Mesenchymal stem cell (in vitro differentiated cells and primary cell): Measurements from ENCODE around the gene HTR5A. TPM values are rescaled to one million over a fixed set of nuclear protein-coding genes. Genes with fewer than 3 reads are reported as not detected.
A peak's percentile ranks its signal among the peaks of the same experiment; 100 is the strongest.

Experiments
- DNase-seq: peaks from one replicate; pipeline ENCODE4 v3.0.0-alpha.2; 2013
- H2AFZ ChIP-seq: one replicate; pipeline ENCODE4 v1.6.1; 2013; ENCODE audit warnings: low read depth, mild to moderate bottlenecking, control low read depth, inconsistent platforms, low read length, moderate library complexity
- H2AK5ac ChIP-seq: 2 replicates; pipeline ENCODE4 v1.6.1; 2013; ENCODE audit warnings: low read length, moderate library complexity, mild to moderate bottlenecking, inconsistent platforms; ENCODE audit not compliant: severe bottlenecking
- H2BK120ac ChIP-seq: one replicate; pipeline ENCODE4 v1.6.1; 2013; ENCODE audit warnings: low read depth, mild to moderate bottlenecking, inconsistent platforms, low read length, moderate library complexity
- H2BK12ac ChIP-seq, 2 experiments: one replicate each; pipeline ENCODE4 v1.6.1; 2013; ENCODE audit warnings: inconsistent platforms in 2 of 2, low read length in 2 of 2, mild to moderate bottlenecking in 2 of 2, moderate library complexity in 2 of 2, control low read depth in 1 of 2
- H2BK15ac ChIP-seq: one replicate; pipeline ENCODE4 v1.6.1; 2013; ENCODE audit warnings: mild to moderate bottlenecking, low read depth, inconsistent platforms; ENCODE audit not compliant: poor library complexity, severe bottlenecking
- H2BK5ac ChIP-seq: 2 replicates; pipeline ENCODE4 v1.6.1; 2013; ENCODE audit warnings: low read depth, mild to moderate bottlenecking, low read length, control low read depth, inconsistent platforms; ENCODE audit not compliant: poor library complexity, severe bottlenecking
- H3K14ac ChIP-seq, 2 experiments: one replicate each; pipeline ENCODE4 v1.6.1; 2013; ENCODE audit warnings: inconsistent platforms in 2 of 2, low read length in 2 of 2, control low read depth in 1 of 2, mild to moderate bottlenecking in 1 of 2, moderate library complexity in 1 of 2
- H3K18ac ChIP-seq, 2 experiments: one replicate each; pipeline ENCODE4 v1.6.1; 2013; ENCODE audit warnings: inconsistent platforms in 2 of 2, low read length in 2 of 2, control low read depth in 1 of 2, low read depth in 1 of 2, mild to moderate bottlenecking in 1 of 2
- H3K23ac ChIP-seq, 2 experiments: one replicate each; pipeline ENCODE4 v1.6.1; 2013; ENCODE audit warnings: inconsistent platforms in 2 of 2, low read length in 2 of 2, mild to moderate bottlenecking in 2 of 2, moderate library complexity in 2 of 2, control low read depth in 1 of 2
- H3K27ac ChIP-seq: 2 replicates; pipeline ENCODE4 v1.5.1; 2013; ENCODE audit warnings: mild to moderate bottlenecking, moderate library complexity, low read length, control low read depth, inconsistent platforms; ENCODE audit not compliant: poor library complexity, severe bottlenecking
- H3K27me3 ChIP-seq, 2 experiments: 2 replicates each; pipeline versions ENCODE4 v1.6.1 to v1.7.0; 2013; ENCODE audit warnings: low read length in 2 of 2, mild to moderate bottlenecking in 2 of 2, moderate library complexity in 2 of 2, control low read depth in 1 of 2, inconsistent platforms in 1 of 2; ENCODE audit not compliant: control insufficient read depth in 1 of 2, insufficient read depth in 1 of 2
- H3K36me3 ChIP-seq, 2 experiments: 2 replicates each; pipeline versions ENCODE4 v1.6.1 to v1.7.0; 2013; ENCODE audit warnings: low read length in 2 of 2, control low read depth in 1 of 2, inconsistent platforms in 1 of 2, low read depth in 1 of 2, mild to moderate bottlenecking in 1 of 2; ENCODE audit not compliant: insufficient read depth in 2 of 2, control insufficient read depth in 1 of 2
- H3K4ac ChIP-seq, 2 experiments: one replicate each; pipeline ENCODE4 v1.6.1; 2013; ENCODE audit warnings: inconsistent platforms in 2 of 2, low read length in 2 of 2, mild to moderate bottlenecking in 2 of 2, moderate library complexity in 2 of 2, control low read depth in 1 of 2, low read depth in 1 of 2
- H3K4me1 ChIP-seq: 2 replicates; pipeline ENCODE4 v1.6.1; 2013; ENCODE audit warnings: low read depth, low read length, control low read depth; ENCODE audit not compliant: control insufficient read depth, insufficient read depth
- H3K4me2 ChIP-seq: 2 replicates; pipeline ENCODE4 v1.6.1; 2013; ENCODE audit warnings: low read length, mild to moderate bottlenecking, inconsistent platforms; ENCODE audit not compliant: poor library complexity, severe bottlenecking
- H3K4me3 ChIP-seq, 2 experiments: 2 replicates each; pipeline versions ENCODE4 v1.5.1 to v1.7.0; 2013; ENCODE audit warnings: low read length in 2 of 2, mild to moderate bottlenecking in 2 of 2, control low read depth in 1 of 2, low read depth in 1 of 2; ENCODE audit not compliant: insufficient read depth in 1 of 2
- H3K79me1 ChIP-seq: replicated peaks from 2 replicates; pipeline ENCODE4 v1.6.1; 2013; ENCODE audit warnings: mild to moderate bottlenecking, control low read depth, low read length, inconsistent platforms; ENCODE audit not compliant: poor library complexity, severe bottlenecking
- H3K9ac ChIP-seq: 2 replicates; pipeline ENCODE4 v1.7.0; 2013; ENCODE audit warnings: mild to moderate bottlenecking, low read length, moderate library complexity
- H3K9me3 ChIP-seq: 2 replicates; pipeline ENCODE4 v1.7.0; 2013; ENCODE audit warnings: mild to moderate bottlenecking, low read length; ENCODE audit not compliant: control insufficient read depth
- H4K8ac ChIP-seq: one replicate; pipeline ENCODE4 v1.6.1; 2013; ENCODE audit warnings: inconsistent platforms, mild to moderate bottlenecking, low read length, moderate library complexity
- H4K91ac ChIP-seq: one replicate; pipeline ENCODE4 v1.6.1; 2013; ENCODE audit warnings: mild to moderate bottlenecking, low read length, inconsistent platforms
- WGBS: methylation state at CpG from one replicate; pipeline ENCODE4 v1.1.7; 2013; ENCODE audit warnings: mixed read lengths; 5-methylcytosine and 5-hydroxymethylcytosine counted together
- polyA plus RNA-seq, 2 experiments: library from polyadenylated mRNA; stranded (reverse); fragments of 200-250 nt; gene quantifications; one replicate each; pipeline ENCODE4 v1.2.3, GENCODE V29; 2013

Gene HTR5A
- polyA plus RNA-seq (2013, experiment 1 of 2) = not detected
- polyA plus RNA-seq (2013, experiment 2 of 2) = not detected

- Histone ChIP-seq H3K9ac (no peak within 1 kb of the TSS), H4K8ac (no peak within 1 kb of the TSS), H2AFZ (no peak within 1 kb of the TSS), H3K27ac (no peak within 1 kb of the TSS), H2BK12ac (no peak within 1 kb of the TSS), H3K18ac (no peak within 1 kb of the TSS), H3K23ac (peak within 1 kb of the TSS in 1 of 2 experiments; percentile 35), H3K36me3 (no peaks in the 10 kb centered on the region), H3K4ac (no peak within 1 kb of the TSS), H3K27me3 (peaks cover 13 to 25% of the 10 kb centered on the region in 2 experiments), H2BK120ac (no peak within 1 kb of the TSS), H2BK15ac (no peak within 1 kb of the TSS), H3K9me3 (no peaks in the 10 kb centered on the region), H2BK5ac (no peak within 1 kb of the TSS), H3K4me3 (peak within 1 kb of the TSS; percentile 4 to 69), H3K79me1 (no peaks in the 10 kb centered on the region), H2AK5ac (no peak within 1 kb of the TSS), H3K4me2 (peak within 1 kb of the TSS; percentile 29), H3K4me1 (peaks cover 6% of the 10 kb centered on the region), H3K14ac (no peak within 1 kb of the TSS), H4K91ac (peak within 1 kb of the TSS; percentile 28)
- 6% methylated on average over 47 of the region's 48 CpGs for WGBS
- DNase-seq = peak; percentile 73
Measured at GRCh38 chr7:155069992-155070751, at the start of gene HTR5A. TSS of gene HTR5A (plus strand) at chr7:155070324. CDS start at chr7:155070900, 576 bp downstream.

DNA sequence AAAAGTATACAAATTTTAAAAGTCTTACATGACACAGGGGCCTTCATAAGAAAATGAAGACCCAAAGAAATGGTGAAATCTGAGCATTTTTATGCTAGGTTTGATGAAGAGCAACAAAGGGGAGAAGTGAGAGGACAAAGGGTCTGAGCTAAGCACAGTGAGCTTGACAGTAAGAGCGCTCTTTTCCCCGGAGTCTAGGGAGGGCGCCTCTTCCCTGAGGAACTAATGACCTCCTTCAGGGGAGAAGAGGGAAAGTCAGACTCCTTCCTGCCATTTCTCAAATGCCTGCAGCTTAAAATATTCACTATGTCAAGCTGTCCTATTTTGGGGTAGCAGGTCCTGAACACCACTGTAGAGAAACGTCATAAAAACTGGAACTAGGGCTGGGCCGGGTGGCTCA, 49.1 kb upstream of the HTR5A start:
- Histone ChIP-seq H2AFZ (no peak overlapping the region), H3K9me3 (no peaks in the 10 kb centered on the region), H2AK5ac (no peak overlapping the region), H4K8ac (no peak overlapping the region), H3K14ac (no peak overlapping the region), H2BK5ac (no peak overlapping the region), H3K79me1 (no peaks in the 10 kb centered on the region), H2BK12ac (no peak overlapping the region), H3K23ac (no peak overlapping the region), H3K4me2 (no peak overlapping the region), H3K4me3 (no peak overlapping the region), H3K9ac (no peak overlapping the region), H4K91ac (no peak overlapping the region), H3K36me3 (no peaks in the 10 kb centered on the region), H2BK120ac (no peak overlapping the region), H3K27me3 (peaks cover 0 to 5% of the 10 kb centered on the region in 2 experiments), H2BK15ac (no peak overlapping the region), H3K4me1 (no peaks in the 10 kb centered on the region), H3K27ac (no peak overlapping the region), H3K4ac (no peak overlapping the region), H3K18ac (no peak overlapping the region)
- WGBS = 52% methylated on average over 5 of the region's 5 CpGs
- no peak for DNase-seq

- 63% methylated on average over 6 of the region's 7 CpGs for WGBS
Measured at GRCh38 chr7:155021699-155022145, 48.4 kb upstream of the HTR5A start.

DNA sequence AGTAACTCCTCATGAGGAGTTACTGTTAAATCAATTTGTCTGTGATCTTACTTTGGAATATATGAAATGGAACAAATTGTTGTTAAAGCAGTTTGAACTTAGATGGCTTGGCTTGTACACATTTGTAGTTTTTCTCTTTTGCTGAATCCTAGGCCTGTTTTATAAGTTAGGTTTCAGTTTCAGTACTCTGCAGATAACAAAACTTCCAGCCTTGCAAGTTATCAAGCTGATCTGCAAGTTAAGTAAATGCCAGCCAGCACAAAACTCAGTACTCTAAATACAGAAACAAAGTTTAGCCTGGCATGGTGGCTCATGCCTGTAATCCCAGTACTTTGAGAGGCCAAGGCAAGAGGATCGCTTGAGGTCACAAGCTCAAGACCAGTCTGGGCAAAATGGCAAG, 42.2 kb upstream of the HTR5A start:
- no peak overlapping the region for H2BK15ac ChIP-seq
- H2AFZ ChIP-seq = no peak overlapping the region
- H3K4me2 ChIP-seq = no peak overlapping the region
- no peak overlapping the region for H2AK5ac ChIP-seq
- no peaks in the 10 kb centered on the region for H3K27me3 ChIP-seq
- no peak overlapping the region for H3K14ac ChIP-seq
- no peaks in the 10 kb centered on the region for H3K9me3 ChIP-seq
- no peak overlapping the region for H4K8ac ChIP-seq
- H3K4me1 ChIP-seq = no peaks in the 10 kb centered on the region
- H2BK120ac ChIP-seq = no peak overlapping the region
- no peak for DNase-seq
- H2BK12ac ChIP-seq = no peak overlapping the region
- no peak overlapping the region for H3K18ac ChIP-seq
- no peak overlapping the region for H3K4me3 ChIP-seq
- no peak overlapping the region for H3K9ac ChIP-seq
- no peak overlapping the region for H4K91ac ChIP-seq
- H3K27ac ChIP-seq = no peak overlapping the region
- WGBS = 100% methylated on average over 1 of the region's 1 CpG
- H3K4ac ChIP-seq = no peak overlapping the region
- no peak overlapping the region for H2BK5ac ChIP-seq
- no peaks in the 10 kb centered on the region for H3K36me3 ChIP-seq
- no peaks in the 10 kb centered on the region for H3K79me1 ChIP-seq
- H3K23ac ChIP-seq = no peak overlapping the region

More at GRCh38 chr7:155021699-155022145, 48.4 kb upstream of the HTR5A start:
- DNase-seq = no peak
- Histone ChIP-seq H4K8ac (no peak overlapping the region), H2BK120ac (no peak overlapping the region), H3K4me3 (no peak overlapping the region), H4K91ac (no peak overlapping the region), H3K23ac (no peak overlapping the region), H3K18ac (no peak overlapping the region), H2AK5ac (no peak overlapping the region), H3K9me3 (no peaks in the 10 kb centered on the region), H3K9ac (no peak overlapping the region), H2BK5ac (no peak overlapping the region), H3K27me3 (peaks cover 0 to 5% of the 10 kb centered on the region in 2 experiments), H3K79me1 (no peaks in the 10 kb centered on the region), H2AFZ (no peak overlapping the region), H3K4me1 (no peaks in the 10 kb centered on the region), H3K14ac (no peak overlapping the region), H3K4ac (no peak overlapping the region), H3K4me2 (no peak overlapping the region), H3K36me3 (no peaks in the 10 kb centered on the region), H2BK15ac (no peak overlapping the region), H2BK12ac (no peak overlapping the region), H3K27ac (no peak overlapping the region)
